IPS-18a (cell line): Measurements from ENCODE around the gene CCDC197.

Experiments
- H3K27ac ChIP-seq: one replicate; pipeline ENCODE4 v1.5.1; 2013; ENCODE audit warnings: low read length
- H3K27me3 ChIP-seq: one replicate; pipeline ENCODE4 v1.6.1; 2013; ENCODE audit warnings: mild to moderate bottlenecking, low read length; ENCODE audit not compliant: control insufficient read depth, insufficient read depth
- H3K36me3 ChIP-seq: one replicate; pipeline ENCODE4 v1.6.1; 2013; ENCODE audit warnings: low read depth, low read length; ENCODE audit not compliant: control insufficient read depth
- H3K4me1 ChIP-seq: one replicate; pipeline ENCODE4 v1.6.1; 2013; ENCODE audit warnings: low read depth, low read length; ENCODE audit not compliant: control insufficient read depth
- H3K4me3 ChIP-seq: one replicate; pipeline ENCODE4 v1.5.1; 2013; ENCODE audit warnings: low read length
- H3K9ac ChIP-seq: one replicate; pipeline ENCODE4 v1.6.1; 2013; ENCODE audit warnings: mild to moderate bottlenecking, low read length, moderate library complexity
- H3K9me3 ChIP-seq: one replicate; pipeline ENCODE4 v1.6.1; 2013; ENCODE audit warnings: low read depth, low read length; ENCODE audit not compliant: control insufficient read depth

Gene CCDC197

GRCh38 chr14:93956514-93957332 lies 40.4 kb upstream of the CCDC197 start:
- Histone ChIP-seq H3K9ac (no peak overlapping the region), H3K4me1 (peaks cover 18% of the 10 kb centered on the region), H3K4me3 (no peak overlapping the region)

GRCh38 chr14:93957333-93957710 lies 39.8 kb upstream of the CCDC197 start:
- no peaks in the 10 kb centered on the region for H3K27me3 ChIP-seq
- H3K9me3 ChIP-seq, result no peaks in the 10 kb centered on the region
- no peak overlapping the region for H3K4me3 ChIP-seq
- no peak overlapping the region for H3K27ac ChIP-seq
- H3K36me3 ChIP-seq, result no peaks in the 10 kb centered on the region
- H3K4me1 ChIP-seq, result peaks cover 18% of the 10 kb centered on the region
- H3K9ac ChIP-seq, result no peak overlapping the region

More at GRCh38 chr14:93956514-93957332, 40.4 kb upstream of the CCDC197 start:
- Histone ChIP-seq H3K36me3 (no peaks in the 10 kb centered on the region), H3K27me3 (no peaks in the 10 kb centered on the region), H3K9me3 (no peaks in the 10 kb centered on the region), H3K27ac (no peak overlapping the region)

GRCh38 chr14:93957751-93958566 lies 39.1 kb upstream of the CCDC197 start:
- Histone ChIP-seq H3K4me3 (no peak overlapping the region), H3K9ac (no peak overlapping the region), H3K9me3 (no peaks in the 10 kb centered on the region), H3K36me3 (no peaks in the 10 kb centered on the region), H3K27ac (no peak overlapping the region), H3K4me1 (peaks cover 17% of the 10 kb centered on the region), H3K27me3 (no peaks in the 10 kb centered on the region)

GRCh38 chr14:93958567-93959238 lies 38.4 kb upstream of the CCDC197 start:
- H3K36me3 ChIP-seq, result no peaks in the 10 kb centered on the region
- no peaks in the 10 kb centered on the region for H3K9me3 ChIP-seq
- no peak overlapping the region for H3K9ac ChIP-seq
- H3K4me1 ChIP-seq, result peaks cover 14% of the 10 kb centered on the region
- no peak overlapping the region for H3K4me3 ChIP-seq
- H3K27me3 ChIP-seq, result no peaks in the 10 kb centered on the region
- no peak overlapping the region for H3K27ac ChIP-seq

GRCh38 chr14:93959239-93960107 lies 37.6 kb upstream of the CCDC197 start:
- Histone ChIP-seq H3K27ac (no peak overlapping the region), H3K36me3 (no peaks in the 10 kb centered on the region), H3K4me3 (no peak overlapping the region), H3K27me3 (no peaks in the 10 kb centered on the region), H3K9ac (no peak overlapping the region), H3K9me3 (no peaks in the 10 kb centered on the region), H3K4me1 (peaks cover 14% of the 10 kb centered on the region)

GRCh38 chr14:93960108-93960475 lies 37.0 kb upstream of the CCDC197 start:
- Histone ChIP-seq H3K36me3 (no peaks in the 10 kb centered on the region), H3K9ac (no peak overlapping the region), H3K4me3 (no peak overlapping the region), H3K27me3 (no peaks in the 10 kb centered on the region), H3K4me1 (peaks cover 14% of the 10 kb centered on the region), H3K27ac (no peak overlapping the region), H3K9me3 (no peaks in the 10 kb centered on the region)

GRCh38 chr14:93960774-93961438 lies 36.2 kb upstream of the CCDC197 start:
- H3K4me3 ChIP-seq, result no peak overlapping the region
- no peak overlapping the region for H3K9ac ChIP-seq

GRCh38 chr14:93961620-93962019 lies 35.5 kb upstream of the CCDC197 start:
- Histone ChIP-seq H3K9me3 (no peaks in the 10 kb centered on the region), H3K9ac (no peak overlapping the region), H3K36me3 (no peaks in the 10 kb centered on the region), H3K27me3 (no peaks in the 10 kb centered on the region), H3K4me1 (peaks cover 7% of the 10 kb centered on the region), H3K4me3 (no peak overlapping the region), H3K27ac (no peak overlapping the region)

More at GRCh38 chr14:93960774-93961438, 36.2 kb upstream of the CCDC197 start:
- peaks cover 12% of the 10 kb centered on the region for H3K4me1 ChIP-seq
- no peaks in the 10 kb centered on the region for H3K27me3 ChIP-seq
- H3K36me3 ChIP-seq, result no peaks in the 10 kb centered on the region
- no peak overlapping the region for H3K27ac ChIP-seq
- no peaks in the 10 kb centered on the region for H3K9me3 ChIP-seq

- H3K27ac ChIP-seq, result no peak overlapping the region
- H3K4me1 ChIP-seq, result peaks cover 7% of the 10 kb centered on the region
- no peaks in the 10 kb centered on the region for H3K9me3 ChIP-seq
- H3K27me3 ChIP-seq, result no peaks in the 10 kb centered on the region
- no peak overlapping the region for H3K9ac ChIP-seq
- H3K36me3 ChIP-seq, result no peaks in the 10 kb centered on the region
- no peak overlapping the region for H3K4me3 ChIP-seq
Observed at GRCh38 chr14:93962701-93963601, 34.1 kb upstream of the CCDC197 start.

- Histone ChIP-seq H3K27me3 (no peaks in the 10 kb centered on the region), H3K4me1 (peaks cover 7% of the 10 kb centered on the region), H3K36me3 (no peaks in the 10 kb centered on the region), H3K27ac (no peak overlapping the region), H3K4me3 (no peak overlapping the region), H3K9ac (no peak overlapping the region), H3K9me3 (no peaks in the 10 kb centered on the region)
Observed at GRCh38 chr14:93963692-93964091, 33.4 kb upstream of the CCDC197 start.
